Stimulated activated CD4-positive, alpha-beta T cell treated with anti-CD3 and anti-CD28 coated beads, Interleukin-4, amount 100 ng/mL, for 48 hours (primary cell): ENCODE measurements around the gene CFAP298.

Source experiments
- DNase-seq, 2 donors: peaks; one replicate each; pipeline ENCODE4 v3.0.0-alpha.2; 2020; ENCODE audit warnings: low read depth in 2 of 2

CFAP298 gene

GRCh38 chr21:32599091-32599490 is 13.1 kb downstream of the CFAP298 start:
- DNase-seq: no peak

DNA sequence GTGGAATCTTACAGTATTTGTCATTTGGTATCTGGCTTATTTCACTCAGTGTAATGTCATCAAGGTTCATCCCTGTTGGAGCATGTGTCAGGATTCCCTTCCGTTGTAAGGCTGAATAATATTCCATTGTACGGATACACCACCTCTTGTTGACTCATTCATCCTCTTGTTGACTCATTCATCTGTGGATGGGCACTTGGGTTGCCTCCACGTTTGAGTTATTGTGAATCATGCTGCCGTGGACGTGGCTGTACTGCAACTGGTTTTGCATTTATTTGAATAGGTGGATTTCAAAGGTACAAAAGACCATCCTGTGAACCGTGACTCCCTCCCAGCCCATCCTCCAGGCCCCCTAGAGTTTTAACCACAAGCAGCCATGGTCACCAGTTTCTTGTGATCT is 15.0 kb downstream of the CFAP298 start:
- DNase-seq: no peak

DNA sequence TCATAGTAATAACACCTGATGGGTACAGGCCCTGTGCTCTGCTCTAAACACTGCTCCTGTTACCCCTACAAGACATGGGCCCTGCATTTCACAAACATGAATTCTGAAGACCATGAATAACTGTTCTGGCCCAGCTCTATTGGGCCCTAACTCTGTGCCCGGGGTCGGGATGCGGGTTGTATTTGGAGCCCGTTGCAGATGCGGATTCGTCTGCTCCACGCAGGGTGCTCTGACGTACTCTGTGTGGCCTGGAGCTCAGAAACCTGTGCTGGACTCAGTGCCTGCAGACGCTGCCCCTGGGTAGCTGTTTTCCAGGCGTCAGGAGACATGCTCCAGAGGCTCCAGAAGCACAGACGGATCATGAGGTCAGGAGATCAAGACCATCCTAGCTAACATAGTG is 16.7 kb downstream of the CFAP298 start:
- DNase-seq: no peak

- DNase-seq: no peak
These were observed 18.5 kb downstream of the CFAP298 start for GRCh38 chr21:32593690-32594089.

GRCh38 chr21:32592929-32593502 is 19.2 kb downstream of the CFAP298 start:
- DNase-seq: no peak

GRCh38 chr21:32590130-32590529 is 22.0 kb downstream of the CFAP298 start:
- DNase-seq: no peak

DNA sequence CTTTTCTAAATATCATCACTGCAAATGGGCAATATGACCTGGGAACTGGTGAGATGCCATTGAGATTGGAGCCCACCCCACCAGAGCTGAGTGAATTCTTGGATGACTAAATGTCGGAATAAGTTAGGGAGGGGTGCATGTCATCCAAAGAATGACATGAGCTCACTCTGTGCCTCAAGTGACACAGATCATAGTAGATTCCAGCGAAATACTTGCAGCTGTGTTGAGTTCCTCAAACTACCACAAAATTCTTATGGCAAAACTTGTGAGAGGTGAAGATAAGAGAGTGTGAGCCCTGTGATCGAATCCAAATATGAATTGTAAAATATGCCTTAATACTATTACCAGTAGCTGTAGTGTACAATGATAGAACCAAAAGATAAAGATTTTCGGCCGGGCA is 24.5 kb downstream of the CFAP298 start:
- no peak for DNase-seq

DNA sequence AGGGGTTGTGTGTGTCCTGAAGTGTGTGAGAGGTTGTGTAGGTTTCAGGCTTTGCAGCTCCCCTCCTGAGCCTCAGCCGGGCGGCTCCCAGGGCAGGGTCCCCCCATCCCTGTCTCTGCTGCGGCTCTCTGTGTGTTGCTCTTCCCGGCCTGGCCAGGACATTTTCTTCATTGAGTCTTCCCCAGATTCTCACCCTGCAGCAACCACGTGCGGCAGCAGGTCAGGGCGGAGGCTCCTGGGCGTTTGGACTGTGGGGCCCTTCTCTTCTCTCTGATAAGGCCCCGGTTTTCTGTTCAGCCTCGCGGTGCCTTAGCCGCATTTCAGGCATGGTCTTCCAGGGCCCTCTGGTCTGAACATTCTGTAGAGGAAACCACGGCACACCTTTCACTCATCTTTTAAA is 25.1 kb downstream of the CFAP298 start:
- DNase-seq: no peak

- DNase-seq: no peak
These were observed 26.2 kb downstream of the CFAP298 start for GRCh38 chr21:32585970-32586369.

DNA sequence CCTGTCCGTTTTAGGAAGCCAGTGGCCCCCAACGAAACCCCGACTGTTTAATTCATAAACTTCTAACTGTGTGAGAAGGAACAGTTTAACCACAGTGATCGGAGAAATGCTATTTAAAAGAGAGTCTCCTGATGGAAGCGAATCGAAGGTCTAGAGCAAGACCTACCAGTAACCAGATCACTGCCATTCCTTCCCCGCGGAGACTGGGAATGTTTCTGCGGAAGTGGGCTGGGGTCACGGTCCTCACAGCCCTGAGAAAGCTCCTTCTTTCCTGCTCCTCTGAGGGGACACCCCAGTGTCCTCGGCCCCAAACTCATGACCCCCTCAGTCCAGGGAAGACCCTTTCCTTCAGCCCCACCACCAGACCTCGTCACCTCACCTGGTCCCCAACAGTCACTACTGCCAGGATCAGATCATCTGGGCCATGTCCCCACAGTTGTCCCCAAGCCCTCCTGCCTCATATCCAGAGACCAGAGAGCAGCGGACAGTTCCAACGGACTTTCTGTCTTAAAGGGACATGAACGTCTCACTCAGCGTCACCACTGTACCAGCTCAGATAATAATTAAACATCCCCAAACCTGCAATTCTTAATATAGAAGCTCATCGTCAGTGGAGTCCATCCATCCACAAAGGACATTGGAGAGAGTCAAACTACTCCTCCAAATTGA is 27.0 kb downstream of the CFAP298 start, which contains the start of gene TCP10L:
TCP10L (minus strand) TSS at position 482 of the 669 bp plus-strand sequence. CDS start 1,219 bp downstream, outside the sequence.
- no peak for DNase-seq

GRCh38 chr21:32584472-32584871 is 27.7 kb downstream of the CFAP298 start:
- no peak for DNase-seq

- no peak for DNase-seq
These were observed 30.4 kb downstream of the CFAP298 start for GRCh38 chr21:32581732-32582131.

DNA sequence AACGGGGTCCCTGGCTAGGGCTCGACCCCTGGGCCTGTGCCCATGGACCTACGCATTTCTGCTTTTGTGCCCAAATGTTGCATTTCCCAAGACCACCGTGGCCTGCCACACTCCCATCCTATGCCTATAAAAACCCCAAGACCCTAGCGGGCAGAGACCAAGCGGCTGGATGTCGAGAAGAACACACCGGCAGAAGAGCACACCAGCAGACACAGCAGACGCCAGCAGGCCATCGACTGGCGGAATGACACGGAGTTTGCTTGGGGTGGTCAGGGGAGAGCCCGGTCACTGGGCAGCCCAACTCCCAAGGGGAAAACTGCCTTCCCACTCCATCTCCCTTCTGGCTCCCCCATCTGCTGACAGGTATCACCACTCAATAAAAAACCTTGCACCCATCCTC is 31.2 kb downstream of the CFAP298 start:
- no peak for DNase-seq

DNA sequence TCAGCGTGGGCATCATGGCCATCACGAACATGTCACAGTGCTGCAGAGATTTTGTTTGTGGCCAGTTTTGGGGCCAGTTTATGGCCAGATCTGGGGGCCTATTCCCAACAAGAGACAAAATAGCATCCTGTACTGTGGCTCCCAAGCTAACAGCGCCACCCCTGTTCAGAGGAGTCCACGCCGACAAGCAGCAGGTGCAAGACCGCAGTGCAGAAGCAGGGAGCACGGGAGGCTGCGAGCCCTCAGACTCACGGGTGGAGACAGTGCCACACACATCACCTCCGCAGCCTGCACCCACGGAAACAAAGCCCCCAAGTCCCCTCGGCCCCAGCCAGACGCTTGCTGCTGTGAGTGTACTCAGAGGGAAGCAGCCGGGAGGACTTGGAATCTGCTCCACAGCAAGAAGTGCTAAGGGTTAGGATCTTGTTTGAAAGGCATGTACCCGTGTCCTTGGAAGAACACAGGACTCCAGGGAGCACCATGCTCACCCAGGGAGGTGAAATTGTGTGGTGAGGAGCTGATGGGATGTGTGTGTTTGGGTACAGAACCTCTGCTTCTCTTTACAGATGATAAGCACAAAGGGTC is 34.0 kb downstream of the CFAP298 start:
- DNase-seq: peak in 1 of 2 donors; percentile 7

DNA sequence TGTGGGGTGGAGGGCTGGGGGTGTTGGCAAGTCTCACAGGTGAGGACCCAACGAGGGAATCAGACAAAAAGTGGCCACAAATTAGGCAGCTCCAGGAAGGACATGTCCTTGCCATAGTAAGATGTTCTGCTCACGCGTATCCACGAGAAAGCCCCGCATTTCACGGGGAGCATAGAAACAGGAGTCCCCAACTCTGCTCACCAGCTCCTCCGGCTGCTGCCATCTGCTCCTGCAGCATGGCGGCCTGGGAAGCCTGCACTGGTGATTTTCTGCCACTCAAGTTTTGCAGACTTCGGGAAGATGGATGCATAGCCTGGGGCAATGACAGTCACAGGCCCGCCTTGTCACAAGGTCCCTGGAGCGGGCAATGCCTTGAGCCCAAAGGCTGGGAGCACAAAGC is 36.2 kb downstream of the CFAP298 start:
- no peak for DNase-seq

DNA sequence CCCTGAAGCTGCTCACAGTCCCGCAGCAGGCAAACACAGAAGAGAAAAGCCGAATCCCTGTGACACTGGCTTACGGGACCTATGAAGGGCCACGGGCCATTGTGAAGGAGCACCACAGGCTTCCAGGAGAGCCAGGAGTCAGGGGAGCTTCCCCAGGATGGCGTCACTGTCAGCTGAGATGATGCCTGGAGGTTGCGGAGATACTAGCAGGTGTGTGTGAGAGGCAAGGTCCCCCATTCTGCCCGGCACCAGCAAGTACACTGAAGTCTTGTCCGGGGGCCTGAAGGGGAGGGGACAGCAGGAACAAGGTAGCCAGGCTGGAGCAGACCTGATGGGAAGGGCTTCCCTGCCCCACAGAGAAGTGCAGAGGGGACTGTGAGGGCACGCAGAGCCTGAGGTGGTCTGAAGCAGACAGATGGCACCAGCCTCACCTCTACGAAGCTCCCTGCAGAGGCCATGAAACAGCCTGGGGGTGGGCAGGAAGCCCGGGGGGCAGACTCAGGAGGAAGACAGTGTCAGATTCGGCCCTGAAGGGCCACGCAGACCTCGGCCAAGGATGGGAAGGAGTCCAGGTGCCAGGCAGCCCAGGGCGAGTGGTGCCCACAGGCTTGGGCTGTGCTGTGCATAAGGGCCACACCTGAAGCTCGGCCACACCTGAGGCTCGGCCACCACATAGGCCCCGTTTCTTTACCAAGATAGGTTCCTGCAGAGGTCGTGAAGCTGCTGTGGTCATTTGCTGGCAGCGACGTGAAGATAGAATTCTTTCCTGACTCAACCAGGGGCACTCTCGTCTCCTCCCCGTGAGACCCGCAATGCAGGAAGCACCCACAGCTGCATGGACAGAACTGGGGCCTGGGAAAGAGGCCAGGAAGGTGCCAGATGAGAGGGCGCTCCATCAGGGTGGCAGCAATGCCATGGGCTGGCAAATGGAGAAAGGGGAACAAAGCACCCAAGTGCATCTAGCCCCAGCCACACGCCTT is 36.9 kb downstream of the CFAP298 start:
- no peak for DNase-seq

- DNase-seq: no peak
These were observed 39.4 kb downstream of the CFAP298 start for GRCh38 chr21:32572574-32573420.

GRCh38 chr21:32570456-32570855 is 41.7 kb downstream of the CFAP298 start:
- no peak for DNase-seq

GRCh38 chr21:32569261-32570230 is 42.6 kb downstream of the CFAP298 start:
- peak; percentile 69 to 74 for DNase-seq

DNA sequence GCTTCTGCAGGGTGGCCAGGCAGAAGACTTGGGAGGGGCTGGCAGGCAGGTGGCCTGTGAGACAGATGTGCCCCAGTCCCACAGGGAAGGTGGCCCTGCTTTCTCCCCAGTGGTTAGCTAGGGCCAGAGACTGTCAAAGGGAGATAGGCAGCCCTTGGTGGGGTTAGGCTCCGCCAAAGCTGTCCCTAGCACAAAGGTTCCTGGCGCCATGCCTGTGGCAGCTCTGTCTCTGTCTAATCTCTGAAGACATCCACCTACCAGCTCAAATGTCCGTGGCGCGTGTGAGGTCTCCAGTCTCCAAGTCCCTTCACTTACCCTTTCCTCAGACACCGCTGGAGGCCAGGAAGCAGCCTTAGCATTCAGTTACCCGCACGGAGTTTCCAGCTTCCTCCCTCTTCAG is 44.6 kb downstream of the CFAP298 start:
- no peak for DNase-seq
